Activated CD8-positive, alpha-beta memory T cell treated with anti-CD3 and anti-CD28 coated beads for 36 hours (primary cell): ENCODE data around the gene ITGA2. TPM values are rescaled to one million over a fixed set of nuclear protein-coding genes. Genes with fewer than 3 reads are reported as not detected.

Source experiments
- CTCF ChIA-PET: fragments of 350-600 bp; sonication (Branson Sonifier 250); formaldehyde crosslinking; loops from one replicate; lab custom pipeline; 2021; ENCODE audit warnings: antibody characterized with exemption; lab: Charles Lee
- POLR2A ChIA-PET: fragments of 350-600 bp; sonication (Branson Sonifier 250); formaldehyde crosslinking; loops from one replicate; lab custom pipeline; 2021; ENCODE audit warnings: antibody characterized with exemption; lab: Charles Lee
- total RNA-seq, 2 experiments: library from RNA; stranded (reverse); gene quantifications; one replicate each; pipeline ENCODE4 v1.2.3, GENCODE V29; 2021

Gene ITGA2
- total RNA-seq, 2 experiments from 2014 or later: 6.2 to 6.3 TPM

- ChIA-PET CTCF (no interaction called here), POLR2A (no interaction called here)
These were observed 82.6 kb downstream of the ITGA2 start for GRCh38 chr5:53071738-53072137.

GRCh38 chr5:53073348-53073747 is 84.2 kb downstream of the ITGA2 start:
- ChIA-PET POLR2A (no interaction called here), CTCF (no interaction called here)

- POLR2A ChIA-PET: no interaction called here
- CTCF ChIA-PET: no interaction called here
These were observed 86.9 kb downstream of the ITGA2 start for GRCh38 chr5:53076014-53076583.

- CTCF ChIA-PET: no interaction called here
- POLR2A ChIA-PET: no interaction called here
These were observed 91.1 kb downstream of the ITGA2 start for GRCh38 chr5:53080271-53080670.

- POLR2A ChIA-PET: no interaction called here
These were observed 94.8 kb downstream of the ITGA2 start for GRCh38 chr5:53083927-53084326.

GRCh38 chr5:53084546-53085255 is 95.5 kb downstream of the ITGA2 start:
- CTCF ChIA-PET: no interaction called here

More at GRCh38 chr5:53083927-53084326, 94.8 kb downstream of the ITGA2 start:
- CTCF ChIA-PET: interaction anchor here (0.6 kb wide), 1 partner anchor 31 kb away, joined by 3 read pairs; no protein-coding TSS in a partner anchor

GRCh38 chr5:53087171-53087570 is 98.0 kb downstream of the ITGA2 start:
- ChIA-PET POLR2A (no interaction called here), CTCF (no interaction called here)

More at GRCh38 chr5:53084546-53085255, 95.5 kb downstream of the ITGA2 start:
- POLR2A ChIA-PET: no interaction called here

GRCh38 chr5:53087621-53088121 is 98.5 kb downstream of the ITGA2 start:
- CTCF ChIA-PET: interaction anchor here (1.5 kb wide), 1 partner anchor 18 kb away, joined by 4 read pairs; no protein-coding TSS in a partner anchor
- POLR2A ChIA-PET: no interaction called here

GRCh38 chr5:53089481-53089991 is 100.4 kb downstream of the ITGA2 start:
- ChIA-PET CTCF (interaction anchor here (0.8 to 0.9 kb wide), 2 partner anchors 141 kb away, joined by 3 read pairs; no protein-coding TSS in a partner anchor), POLR2A (interaction anchor here (0.7 to 1.1 kb wide), 2 partner anchors 20 to 141 kb away, joined by 3 read pairs; partner anchors contain the start of gene MOCS2)

- POLR2A ChIA-PET: interaction anchor here (0.7 to 1.1 kb wide), 2 partner anchors 20 to 142 kb away, joined by 3 read pairs; partner anchors contain the start of gene MOCS2
These were observed 101.1 kb downstream of the ITGA2 start for GRCh38 chr5:53090229-53090628.

GRCh38 chr5:53091289-53091688 is 102.1 kb downstream of the ITGA2 start:
- POLR2A ChIA-PET: no interaction called here

More at GRCh38 chr5:53090229-53090628, 101.1 kb downstream of the ITGA2 start:
- CTCF ChIA-PET: interaction anchor here (0.9 kb wide), 1 partner anchor 142 kb away, joined by 3 read pairs; no protein-coding TSS in a partner anchor

GRCh38 chr5:53092242-53092641 is 103.1 kb downstream of the ITGA2 start:
- CTCF ChIA-PET: interaction anchor here (1.2 to 2.9 kb wide), 2 partner anchors 144 to 173 kb away, joined by 3 to 10 read pairs; no protein-coding TSS in a partner anchor
- POLR2A ChIA-PET: no interaction called here

More at GRCh38 chr5:53091289-53091688, 102.1 kb downstream of the ITGA2 start:
- CTCF ChIA-PET: interaction anchor here (1.2 kb wide), 1 partner anchor 172 kb away, joined by 3 read pairs; no protein-coding TSS in a partner anchor

GRCh38 chr5:53095217-53095616 is 106.1 kb downstream of the ITGA2 start:
- CTCF ChIA-PET: interaction anchor here (0.8 to 1.4 kb wide), 3 partner anchors 147 to 152 kb away, joined by 3 to 6 read pairs (median 3); no protein-coding TSS in a partner anchor
- POLR2A ChIA-PET: interaction anchor here (0.6 kb wide), 2 partner anchors 54 to 95 kb away, joined by 10 to 11 read pairs; no protein-coding TSS in a partner anchor

GRCh38 chr5:53095931-53096525 is 106.9 kb downstream of the ITGA2 start:
- ChIA-PET CTCF (interaction anchor here (0.8 to 2.3 kb wide), 6 partner anchors 14 to 153 kb away, joined by 3 to 12 read pairs (median 6); partner anchors contain the start of gene MOCS2), POLR2A (interaction anchor here (0.6 kb wide), 1 partner anchor 55 kb away, joined by 10 read pairs; no protein-coding TSS in a partner anchor)

GRCh38 chr5:53099546-53099945 is 110.4 kb downstream of the ITGA2 start:
- POLR2A ChIA-PET: no interaction called here
- CTCF ChIA-PET: interaction anchor here (1.1 kb wide), 1 partner anchor 152 kb away, joined by 4 read pairs; no protein-coding TSS in a partner anchor

- CTCF ChIA-PET: no interaction called here
- POLR2A ChIA-PET: no interaction called here
These were observed 111.5 kb downstream of the ITGA2 start for GRCh38 chr5:53100606-53101005.

GRCh38 chr5:53105611-53106300 is 116.6 kb downstream of the ITGA2 start:
- CTCF ChIA-PET: interaction anchor here (0.6 kb wide), 1 partner anchor 115 kb away, joined by 5 read pairs; no protein-coding TSS in a partner anchor

GRCh38 chr5:53109056-53109442 is 119.9 kb downstream of the ITGA2 start:
- POLR2A ChIA-PET: interaction anchor here (0.6 to 0.9 kb wide), 3 partner anchors 27 to 846 kb away, joined by 10 to 13 read pairs (median 13); no protein-coding TSS in a partner anchor
- CTCF ChIA-PET: interaction anchor here (0.6 to 1.4 kb wide), 3 partner anchors 12 to 719 kb away, joined by 3 to 6 read pairs (median 4); no protein-coding TSS in a partner anchor

More at GRCh38 chr5:53105611-53106300, 116.6 kb downstream of the ITGA2 start:
- POLR2A ChIA-PET: no interaction called here
